ENCODE data around the gene TOB1. TPM values are rescaled to one million over a fixed set of nuclear protein-coding genes. Genes with fewer than 3 reads are reported as not detected.

TOB1 gene
- total RNA-seq, 2 experiments from 2014 or later = 121 to 124 TPM

DNA sequence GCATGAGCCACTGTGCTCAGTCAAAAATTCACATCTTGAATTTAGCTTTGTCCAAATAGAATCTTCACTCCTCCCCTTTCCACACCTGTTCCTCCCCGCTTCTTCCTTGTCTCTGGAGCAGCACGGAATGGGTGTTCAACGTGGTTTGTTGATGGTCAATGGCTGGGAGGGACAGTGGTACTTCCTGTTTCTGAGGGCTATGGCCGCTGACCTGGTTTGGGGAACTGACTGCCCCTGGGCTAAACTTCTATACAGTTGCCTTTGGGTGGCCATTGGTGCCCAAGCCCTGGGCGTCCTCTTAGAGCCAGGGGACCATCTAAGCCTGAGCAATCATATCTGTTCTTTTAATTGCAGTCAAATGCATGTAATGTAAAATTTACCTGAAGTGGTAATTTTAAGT, 49.9 kb downstream of the TOB1 start:
- ChIA-PET CTCF (interaction anchor here (0.9 to 2.0 kb wide), 9 partner anchors 10 to 140 kb away, joined by 3 to 13 read pairs (median 6); no protein-coding TSS in a partner anchor), POLR2A (interaction anchor here (1.0 kb wide), 1 partner anchor 128 kb away, joined by 3 read pairs; no protein-coding TSS in a partner anchor)
- peaks cover 30% of the 10 kb centered on the region for H3K27me3 Mint-ChIP-seq
- peaks cover 22% of the 10 kb centered on the region for H3K4me1 Mint-ChIP-seq
- H3K27ac Mint-ChIP-seq = no peak overlapping the region
- no peak for DNase-seq
- no peak overlapping the region for H3K4me3 Mint-ChIP-seq
- no peaks in the 10 kb centered on the region for H3K36me3 Mint-ChIP-seq (ENCODE audit: low read depth)
- H3K9me3 Mint-ChIP-seq = no peaks in the 10 kb centered on the region

DNA sequence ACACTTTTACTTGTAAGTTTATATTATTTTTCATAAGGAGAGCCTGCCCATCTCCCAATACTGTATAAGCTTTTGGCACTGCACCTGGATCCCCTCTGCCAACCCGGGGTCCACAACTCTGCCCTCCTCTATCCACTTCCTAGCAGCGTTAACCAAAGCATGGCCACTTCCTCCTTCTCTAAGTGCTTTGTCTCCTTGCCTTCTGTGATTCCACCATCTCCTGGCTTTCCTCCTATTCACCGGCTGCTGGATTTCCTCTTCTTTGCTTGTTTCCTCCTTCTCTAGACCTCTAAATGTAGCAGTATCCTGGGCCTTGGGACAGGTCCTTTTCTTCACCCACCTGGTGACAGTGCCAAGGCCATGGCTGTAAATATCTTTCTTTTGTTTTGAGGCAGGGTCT, 50.8 kb downstream of the TOB1 start:
- Mint-ChIP-seq H3K27ac (no peak overlapping the region), H3K4me1 (peaks cover 19% of the 10 kb centered on the region)

DNA sequence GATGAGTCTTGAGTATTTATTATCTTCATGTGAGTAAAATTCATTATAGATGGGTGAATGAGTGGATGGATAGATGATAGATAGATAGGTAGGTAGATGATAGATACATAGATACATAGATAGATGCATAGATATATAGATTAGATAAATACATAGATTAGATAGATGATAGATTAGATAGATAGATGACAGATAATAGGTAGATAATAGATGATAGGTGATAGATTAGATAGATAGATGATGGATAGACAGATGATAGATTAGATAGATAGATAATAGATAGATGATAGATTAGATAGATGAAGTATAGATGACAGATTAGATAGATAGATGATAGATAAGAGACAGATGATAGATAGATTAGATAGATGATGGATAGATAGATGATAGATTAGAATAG, 52.6 kb downstream of the TOB1 start:
- Mint-ChIP-seq H3K27me3 (peaks cover 21% of the 10 kb centered on the region), H3K9me3 (no peaks in the 10 kb centered on the region), H3K4me3 (no peak overlapping the region), H3K36me3 (ENCODE audit: low read depth) (no peaks in the 10 kb centered on the region), H3K4me1 (peaks cover 12% of the 10 kb centered on the region), H3K27ac (no peak overlapping the region)
- CTCF ChIA-PET = no interaction called here
- POLR2A ChIA-PET = no interaction called here
- DNase-seq = no peak

More for the DNA sequence above, 50.8 kb downstream of the TOB1 start:
- ChIA-PET CTCF (interaction anchor here (0.7 to 1.6 kb wide), 4 partner anchors 9 to 140 kb away, joined by 3 to 6 read pairs (median 4); no protein-coding TSS in a partner anchor), POLR2A (interaction anchor here (1.0 kb wide), 1 partner anchor 129 kb away, joined by 3 read pairs; no protein-coding TSS in a partner anchor)
- no peaks in the 10 kb centered on the region for H3K36me3 Mint-ChIP-seq (ENCODE audit: low read depth)
- no peak for DNase-seq
- H3K9me3 Mint-ChIP-seq = no peaks in the 10 kb centered on the region
- H3K27me3 Mint-ChIP-seq = peaks cover 29% of the 10 kb centered on the region
- no peak overlapping the region for H3K4me3 Mint-ChIP-seq

Other genes starting within 250 kb of the TOB1 start
- gene ABCC3, start 231.5 kb downstream of the TOB1 start, total RNA-seq = under 1 TPM in 1 of 2 experiments, not detected in 1; 0.25 TPM
- 10 to 100 TPM; 29.8 to 31.1 TPM for gene ANKRD40, start 158.4 kb downstream of the TOB1 start, total RNA-seq
- gene LUC7L3, start 146.8 kb downstream of the TOB1 start, total RNA-seq = 100 to 1,000 TPM; 133 to 139 TPM
- gene ANKRD40CL, start 98.8 kb downstream of the TOB1 start, total RNA-seq = not detected
- not detected for gene WFIKKN2, start 30.8 kb downstream of the TOB1 start, total RNA-seq